Endodermal cell (in vitro differentiated cells): ENCODE results near the gene SPIRE2. TPM values are rescaled to one million over a fixed set of nuclear protein-coding genes. Genes with fewer than 3 reads are reported as not detected.
A peak's percentile ranks its signal among the peaks of the same experiment; 100 is the strongest.

Experiments used
- DNase-seq: peaks from one replicate; pipeline ENCODE4 v3.0.0-alpha.2; 2017
- H3K27ac ChIP-seq: 2 replicates; pipeline ENCODE4 v1.5.1; 2013; ENCODE audit warnings: mild to moderate bottlenecking, low read depth, low read length, moderate library complexity
- H3K27me3 ChIP-seq: 2 replicates; pipeline ENCODE4 v1.6.1; 2013; ENCODE audit warnings: mild to moderate bottlenecking, low read length, moderate library complexity; ENCODE audit not compliant: insufficient read depth, control insufficient read depth, poor library complexity, severe bottlenecking
- H3K36me3 ChIP-seq: 2 replicates; pipeline ENCODE4 v1.7.0; 2013; ENCODE audit warnings: mild to moderate bottlenecking, low read length, moderate library complexity; ENCODE audit not compliant: control insufficient read depth, insufficient read depth
- H3K4me1 ChIP-seq: one replicate; pipeline ENCODE4 v1.7.0; 2013; ENCODE audit warnings: low read length; ENCODE audit not compliant: control insufficient read depth, insufficient read depth
- H3K4me3 ChIP-seq: 2 replicates; pipeline ENCODE4 v1.5.1; 2013; ENCODE audit warnings: mild to moderate bottlenecking, low read length, moderate library complexity
- H3K9ac ChIP-seq: 2 replicates; pipeline ENCODE4 v1.6.1; 2013; ENCODE audit warnings: mild to moderate bottlenecking, low read length, moderate library complexity; ENCODE audit not compliant: poor library complexity, severe bottlenecking; ENCODE audit errors: extremely low read depth
- H3K9me3 ChIP-seq: 2 replicates; pipeline ENCODE4 v1.6.1; 2013; ENCODE audit warnings: mild to moderate bottlenecking, low read length, moderate library complexity; ENCODE audit not compliant: control insufficient read depth
- H3K27ac Mint-ChIP-seq: 2 replicates; pipeline ENCODE4 v1.8.0; 2020; ENCODE audit warnings: mixed read lengths
- H3K27me3 Mint-ChIP-seq: 2 replicates; pipeline ENCODE4 v1.8.0; 2021; ENCODE audit warnings: mild to moderate bottlenecking, mixed read lengths; ENCODE audit not compliant: insufficient read depth
- H3K36me3 Mint-ChIP-seq: 2 replicates; pipeline ENCODE4 v1.8.0; 2020; ENCODE audit warnings: low read depth, mixed read lengths
- H3K4me1 Mint-ChIP-seq: 2 replicates; pipeline ENCODE4 v1.8.0; 2020; ENCODE audit warnings: mixed read lengths
- H3K4me3 Mint-ChIP-seq: 2 replicates; pipeline ENCODE4 v1.8.0; 2020; ENCODE audit warnings: mild to moderate bottlenecking, moderate library complexity, mixed read lengths
- H3K9me3 Mint-ChIP-seq: 2 replicates; pipeline ENCODE4 v1.8.0; 2020; ENCODE audit warnings: mild to moderate bottlenecking, mixed read lengths
- WGBS, 2 experiments: methylation state at CpG; one replicate each; pipeline versions ENCODE4 v1.1.5 to v1.1.7; 2013; ENCODE audit warnings: missing lambda C conversion rate in 2 of 2, mixed read lengths in 1 of 2; ENCODE audit not compliant: insufficient coverage in 1 of 2, insufficient read length in 1 of 2; 5-methylcytosine and 5-hydroxymethylcytosine counted together
- total RNA-seq, 2 donors: library from RNA; stranded (reverse); fragmentation: NEBNext Ultra II Directional in 1 of 2; extraction: Animal tissue kit (Norgen Biotek cat#: 25700) in 1 of 2; gene quantifications; 2 replicates in 1 of 2; 3 replicates in 1 of 2; pipeline ENCODE4 v1.2.1, GENCODE V29; 2021
- TF ChIP-seq, protein P1 (sequence below): fragments of 200-600 bp; sonication (generic); conservative IDR thresholded peaks from 2 replicates; pipeline ENCODE4 v1.5.0; 2021; ENCODE audit warnings: antibody characterized with exemption, mild to moderate bottlenecking

Gene SPIRE2
- total RNA-seq, 2 donors from 2014 or later = 12.8 to 12.9 TPM

DNA sequence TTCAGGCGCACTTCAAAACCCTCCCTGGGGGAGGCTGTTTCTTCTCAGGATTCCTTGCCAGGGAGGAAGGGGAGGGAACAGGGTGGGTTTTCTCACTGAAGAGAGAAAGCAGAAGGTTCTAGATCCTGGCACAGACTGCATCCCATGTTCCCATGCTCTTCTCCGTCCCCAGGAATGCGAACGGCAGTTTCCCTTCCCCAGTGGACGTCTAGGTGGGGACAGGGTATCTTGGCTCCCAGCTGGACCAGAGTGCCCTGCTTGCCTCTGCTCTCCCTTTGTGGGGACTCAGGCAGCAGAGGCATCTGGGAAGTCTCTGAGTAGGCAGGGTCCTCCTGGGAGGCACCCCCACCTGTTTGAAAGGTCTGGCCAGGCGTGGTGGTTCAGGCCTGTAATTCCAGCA lies 42.2 kb downstream of the SPIRE2 start:
- peaks cover 35% of the 10 kb centered on the region for H3K9me3 Mint-ChIP-seq
- H3K4me1 ChIP-seq = peaks cover 5% of the 10 kb centered on the region
- 94% methylated on average over 5 to 6 of the region's 6 CpGs for WGBS, 2 experiments

GRCh38 chr16:89871895-89872294 lies 43.6 kb downstream of the SPIRE2 start:
- Histone ChIP-seq H3K4me3 (no peak overlapping the region), H3K9ac (no peak overlapping the region), H3K36me3 (peaks cover 30% of the 10 kb centered on the region), H3K27me3 (no peaks in the 10 kb centered on the region), H3K9me3 (peaks cover 38% of the 10 kb centered on the region), H3K4me1 (peaks cover 5% of the 10 kb centered on the region), H3K27ac (no peak overlapping the region)
- no peak overlapping the region for H3K27ac Mint-ChIP-seq
- TF ChIP-seq, protein P1, sequence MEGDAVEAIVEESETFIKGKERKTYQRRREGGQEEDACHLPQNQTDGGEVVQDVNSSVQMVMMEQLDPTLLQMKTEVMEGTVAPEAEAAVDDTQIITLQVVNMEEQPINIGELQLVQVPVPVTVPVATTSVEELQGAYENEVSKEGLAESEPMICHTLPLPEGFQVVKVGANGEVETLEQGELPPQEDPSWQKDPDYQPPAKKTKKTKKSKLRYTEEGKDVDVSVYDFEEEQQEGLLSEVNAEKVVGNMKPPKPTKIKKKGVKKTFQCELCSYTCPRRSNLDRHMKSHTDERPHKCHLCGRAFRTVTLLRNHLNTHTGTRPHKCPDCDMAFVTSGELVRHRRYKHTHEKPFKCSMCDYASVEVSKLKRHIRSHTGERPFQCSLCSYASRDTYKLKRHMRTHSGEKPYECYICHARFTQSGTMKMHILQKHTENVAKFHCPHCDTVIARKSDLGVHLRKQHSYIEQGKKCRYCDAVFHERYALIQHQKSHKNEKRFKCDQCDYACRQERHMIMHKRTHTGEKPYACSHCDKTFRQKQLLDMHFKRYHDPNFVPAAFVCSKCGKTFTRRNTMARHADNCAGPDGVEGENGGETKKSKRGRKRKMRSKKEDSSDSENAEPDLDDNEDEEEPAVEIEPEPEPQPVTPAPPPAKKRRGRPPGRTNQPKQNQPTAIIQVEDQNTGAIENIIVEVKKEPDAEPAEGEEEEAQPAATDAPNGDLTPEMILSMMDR = no peak
- peaks cover 33% of the 10 kb centered on the region for H3K9me3 Mint-ChIP-seq
- H3K4me3 Mint-ChIP-seq = peak overlapping the region; percentile 77
- H3K36me3 Mint-ChIP-seq = peaks cover 26% of the 10 kb centered on the region
- no peaks in the 10 kb centered on the region for H3K27me3 Mint-ChIP-seq
- H3K4me1 Mint-ChIP-seq = no peaks in the 10 kb centered on the region
- no peak for DNase-seq
- 88 to 95% methylated on average over 8 to 9 of the region's 9 CpGs for WGBS, 2 experiments

More for the DNA sequence above, 42.2 kb downstream of the SPIRE2 start:
- TF ChIP-seq, protein P1 = no peak
- H3K9me3 ChIP-seq = peaks cover 31% of the 10 kb centered on the region
- no peak overlapping the region for H3K4me3 ChIP-seq
- no peak overlapping the region for H3K27ac ChIP-seq
- DNase-seq = no peak
- Mint-ChIP-seq H3K4me1 (no peaks in the 10 kb centered on the region), H3K27me3 (no peaks in the 10 kb centered on the region), H3K27ac (no peak overlapping the region), H3K4me3 (no peak overlapping the region), H3K36me3 (peaks cover 24% of the 10 kb centered on the region)
- H3K9ac ChIP-seq = no peak overlapping the region
- H3K27me3 ChIP-seq = no peaks in the 10 kb centered on the region
- peaks cover 20% of the 10 kb centered on the region for H3K36me3 ChIP-seq

GRCh38 chr16:89873109-89873971 lies 45.1 kb downstream of the SPIRE2 start, which contains the start of gene TCF25:
TCF25 (plus strand) TSS chr16:89873592; CDS start chr16:89873668, 76 bp downstream.
- TF ChIP-seq, protein P1 = peak; percentile 44
- H3K4me3 Mint-ChIP-seq = peak within 1 kb of the TSS; percentile 77

More at GRCh38 chr16:89873109-89873971, 45.1 kb downstream of the SPIRE2 start, which contains the start of gene TCF25:
- Histone ChIP-seq H3K9ac (peak within 1 kb of the TSS; percentile 90), H3K4me3 (peak within 1 kb of the TSS; percentile 81), H3K27ac (peak within 1 kb of the TSS; percentile 98), H3K9me3 (peaks cover 29% of the 10 kb centered on the region), H3K36me3 (peaks cover 37% of the 10 kb centered on the region), H3K27me3 (no peaks in the 10 kb centered on the region), H3K4me1 (peaks cover 5% of the 10 kb centered on the region)
- Mint-ChIP-seq H3K9me3 (peaks cover 18% of the 10 kb centered on the region), H3K36me3 (peaks cover 30% of the 10 kb centered on the region), H3K4me1 (no peaks in the 10 kb centered on the region), H3K27ac (peak within 1 kb of the TSS; percentile 97), H3K27me3 (no peaks in the 10 kb centered on the region)
- 2 to 3% methylated on average over 48 to 104 of the region's 104 CpGs for WGBS, 2 experiments
- DNase-seq = peak; percentile 96
